ENCODE results near the gene COL11A1.

- no peak for TF ChIP-seq POLR2AphosphoS5 (IDR thresholded peaks at IDR 0.05; ENCODE audit: low read depth, low read length)
- no peak for TF ChIP-seq POLR2A (IDR thresholded peaks at IDR 0.05; ENCODE audit: borderline replicate concordance, extremely low read depth, insufficient read depth, insufficient read length)
- TF ChIP-seq JUND (IDR thresholded peaks at IDR 0.05), result no peak
- TF ChIP-seq CTCF (IDR thresholded peaks at IDR 0.05 in 2 of 3, conservative IDR thresholded peaks at IDR 0.05 in 1 of 3; ENCODE audit: borderline replicate concordance in 1 of 3, insufficient read depth in 1 of 3, low read depth in 2 of 3, low read length in 2 of 3), result no peak
- no peak for TF ChIP-seq RAD21 (IDR thresholded peaks at IDR 0.05; ENCODE audit: low read depth)
- TF ChIP-seq SP1 (IDR thresholded peaks at IDR 0.05; ENCODE audit: low read depth), result no peak
- TF ChIP-seq EZH2 (IDR thresholded peaks at IDR 0.05), result no peak
- TF ChIP-seq EGR1 (IDR thresholded peaks at IDR 0.05; ENCODE audit: low read depth), result no peak
- no peak for TF ChIP-seq FOSL1 (IDR thresholded peaks at IDR 0.05; ENCODE audit: low read depth)
- no peak for TF ChIP-seq YY1 (IDR thresholded peaks at IDR 0.05; ENCODE audit: extremely low read depth, insufficient replicate concordance, low read depth, low read length)
Measured at GRCh38 chr1:102838016-102838415, 270.3 kb downstream of the COL11A1 start.
